ENCODE measurements around the gene PERM1. TPM values are rescaled to one million over a fixed set of nuclear protein-coding genes. Genes with fewer than 3 reads are reported as not detected.

The PERM1 gene
- total and polyA plus RNA-seq, 9 of the 15 experiments (the other 6 are each of a cell fraction or from before 2014, with no cell fraction given): not detected

- DNase-seq (ENCODE audit: extremely low read depth in 1 of 4, low spot score in 3 of 4) (peak in 1 of 4 experiments; percentile 16), FAIRE-seq (no peak), ATAC-seq (no peak)
- CTCF ChIA-PET (ENCODE audit: low intra/inter-chr PET ratio): no interaction called here
- intact Hi-C loops (cut with micrococcal nuclease) (no loop called here), in situ Hi-C loops (cut with MboI) (no loop called here)
- no peak overlapping the region for H3K27ac ChIP-seq (ENCODE audit: extremely low read depth, low read depth, low read length)
- peaks cover 9% of the 10 kb centered on the region; the same call in 1 of the 2 replicates for H4K20me1 ChIP-seq (replicated peaks; ENCODE audit: control insufficient read depth, insufficient read depth, low read length)
- H3K4me2 ChIP-seq (ENCODE audit: insufficient read depth, low read length): no peak overlapping the region
- H3K27me3 ChIP-seq (ENCODE audit: control insufficient read depth in 2 of 2, insufficient read depth in 2 of 2, low read length in 2 of 2): peaks cover 0 to 8% of the 10 kb centered on the region in 2 experiments; a peak in 2 of 5 replicates
- H3K9me3 ChIP-seq (replicated peaks; ENCODE audit: control insufficient read depth, insufficient read depth, low read depth, low read length): no peaks in the 10 kb centered on the region
- H3K4me1 ChIP-seq (replicated peaks in 1 of 2; ENCODE audit: control insufficient read depth in 2 of 2, insufficient read depth in 2 of 2, low read length in 2 of 2): peaks cover 3 to 59% of the 10 kb centered on the region in 2 experiments; a peak in 4 of 5 replicates
- 11% methylated on average over 25 of the region's 30 CpGs for WGBS (ENCODE audit: insufficient coverage, low coverage, missing lambda C conversion rate)
- no peak overlapping the region for H2AFZ ChIP-seq (ENCODE audit: low read depth, low read length)
- BruUV-seq (replicated peaks): no TSS peak
- POLR2A ChIA-PET: interaction anchor here (0.7 to 1.9 kb wide), 4 partner anchors 9 to 13 kb away, joined by 4 to 8 read pairs (median 6); partner anchors contain the start of gene PERM1
- H3K36me3 ChIP-seq (ENCODE audit: control insufficient read depth, insufficient read depth, low read length): no peaks in the 10 kb centered on the region
- H3K9ac ChIP-seq (ENCODE audit: insufficient read depth in 1 of 2, low read depth in 2 of 2, low read length in 2 of 2): no peak overlapping the region
- no peaks in the 10 kb centered on the region for H3K9me1 ChIP-seq (ENCODE audit: control insufficient read depth, insufficient read depth, low read length)
- no peak overlapping the region for H3K4me3 ChIP-seq
- H3K79me2 ChIP-seq (ENCODE audit: control insufficient read depth, insufficient read depth, low read length): peaks cover 8% of the 10 kb centered on the region; the same call in 2 of the 3 replicates
- no peak for TF ChIP-seq PKNOX1 (IDR thresholded peaks at IDR 0.05)
- no peak for TF ChIP-seq ZC3H8 (IDR thresholded peaks at IDR 0.05)
- no peak for TF ChIP-seq ZNF76 (CRISPR knock-in tag; IDR thresholded peaks at IDR 0.05; ENCODE audit: borderline replicate concordance)
- TF ChIP-seq POLR2G (IDR thresholded peaks at IDR 0.05; ENCODE audit: low read depth, low read length): peak; percentile 37; the same call in 1 of the 2 replicates
- no peak for TF ChIP-seq ARID3A (IDR thresholded peaks at IDR 0.05; ENCODE audit: borderline replicate concordance, low read depth, low read length)
- TF ChIP-seq ZNF561 (CRISPR knock-in tag; conservative IDR thresholded peaks at IDR 0.05): no peak
- 0 out of 2 replicates have a peak, but pooled peaks have one; percentile 35 for TF ChIP-seq ZBTB7A (IDR thresholded peaks at IDR 0.05; ENCODE audit: borderline replicate concordance, control insufficient read depth, low read depth, low read length)
- peak; percentile 26; the same call in 1 of the 2 replicates for TF ChIP-seq VEZF1 (CRISPR knock-in tag; IDR thresholded peaks at IDR 0.05)
- no peak for TF ChIP-seq RBM34 (IDR thresholded peaks at IDR 0.05; ENCODE audit: borderline replicate concordance, insufficient read depth, low read length)
- no peak for TF ChIP-seq ARHGAP35 (IDR thresholded peaks at IDR 0.05; ENCODE audit: partially characterized antibody)
- no peak for TF ChIP-seq TSHZ1 (CRISPR knock-in tag; IDR thresholded peaks at IDR 0.05)
These were observed 14.1 kb upstream of the PERM1 start for GRCh38 chr1:995665-996633.

All from K562 (cell line).